GM15510 (cell line): ENCODE results near the gene ODAPH.
A peak's percentile ranks its signal among the peaks of the same experiment; 100 is the strongest.

Experiments used
- POLR2A ChIP-seq: IDR thresholded peaks from 3 replicates; pipeline ENCODE4 v1.6.1; 2011; ENCODE audit warnings: borderline replicate concordance; ENCODE audit not compliant: insufficient read length; ENCODE audit errors: extremely low read depth

Gene ODAPH, protein sequence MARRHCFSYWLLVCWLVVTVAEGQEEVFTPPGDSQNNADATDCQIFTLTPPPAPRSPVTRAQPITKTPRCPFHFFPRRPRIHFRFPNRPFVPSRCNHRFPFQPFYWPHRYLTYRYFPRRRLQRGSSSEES

DNA sequence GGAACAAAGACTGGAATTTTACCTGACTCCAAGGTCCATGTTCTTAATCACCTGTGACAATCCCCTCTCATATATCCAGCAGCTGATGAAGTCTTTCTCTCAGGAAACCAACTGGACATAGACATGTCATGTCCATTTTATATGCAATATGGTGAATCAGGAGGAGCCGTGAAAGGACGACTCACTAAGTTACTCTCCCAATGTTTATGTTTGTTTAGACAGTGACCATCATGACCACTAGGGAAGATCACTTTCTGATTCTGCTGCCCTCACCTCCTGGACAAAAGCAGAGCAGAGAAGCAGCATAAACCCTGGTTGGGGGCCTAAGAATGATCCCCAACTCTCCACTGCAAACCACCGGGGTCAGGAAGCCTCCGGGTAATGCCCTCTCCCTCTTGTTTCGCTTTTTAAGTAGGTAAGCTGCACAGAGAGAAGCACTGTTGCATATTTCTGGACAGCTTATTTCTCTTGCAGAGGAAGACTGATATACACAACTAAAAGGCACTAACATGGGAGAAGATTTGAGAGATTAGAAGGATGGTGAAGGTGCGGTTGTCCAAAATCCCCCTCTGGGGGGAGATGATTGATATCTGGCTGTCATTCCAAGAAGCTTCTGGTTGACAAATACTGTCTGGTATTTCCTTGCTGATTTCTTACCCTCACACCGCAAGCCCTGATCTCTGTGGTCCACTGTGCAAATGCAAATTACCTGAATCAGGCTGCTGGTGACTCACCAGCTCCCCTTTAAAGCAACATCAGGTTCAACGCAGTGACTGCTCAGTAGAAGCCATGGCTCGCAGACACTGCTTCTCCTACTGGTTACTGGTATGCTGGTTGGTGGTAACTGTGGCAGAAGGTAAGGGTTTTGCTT lies at the start of gene ODAPH:
TSS of gene ODAPH (plus strand) at position 773 of the 871 bp plus-strand sequence. CDS start at position 790, 17 bp downstream.
- no peak for TF ChIP-seq POLR2A

DNA sequence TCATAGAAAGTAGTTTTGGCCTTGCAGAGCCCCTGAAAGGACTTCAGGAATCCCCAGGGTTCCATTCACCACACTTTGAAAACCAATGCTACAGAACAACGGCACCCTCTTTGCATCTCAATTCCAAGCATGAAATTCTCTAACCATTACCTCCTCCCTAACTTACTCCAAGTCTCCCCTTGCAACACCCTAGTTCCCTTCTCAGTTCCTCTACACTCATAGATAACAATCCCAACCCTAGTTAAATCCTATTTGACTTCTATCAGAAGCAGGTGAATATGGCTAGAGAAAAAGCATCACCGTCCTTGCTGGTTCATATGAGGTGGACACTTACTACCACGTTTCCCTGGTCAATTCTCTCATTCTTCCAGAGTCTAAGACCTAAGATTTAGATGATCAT lies 44.0 kb upstream of the ODAPH start:
- no peak for TF ChIP-seq POLR2A

DNA sequence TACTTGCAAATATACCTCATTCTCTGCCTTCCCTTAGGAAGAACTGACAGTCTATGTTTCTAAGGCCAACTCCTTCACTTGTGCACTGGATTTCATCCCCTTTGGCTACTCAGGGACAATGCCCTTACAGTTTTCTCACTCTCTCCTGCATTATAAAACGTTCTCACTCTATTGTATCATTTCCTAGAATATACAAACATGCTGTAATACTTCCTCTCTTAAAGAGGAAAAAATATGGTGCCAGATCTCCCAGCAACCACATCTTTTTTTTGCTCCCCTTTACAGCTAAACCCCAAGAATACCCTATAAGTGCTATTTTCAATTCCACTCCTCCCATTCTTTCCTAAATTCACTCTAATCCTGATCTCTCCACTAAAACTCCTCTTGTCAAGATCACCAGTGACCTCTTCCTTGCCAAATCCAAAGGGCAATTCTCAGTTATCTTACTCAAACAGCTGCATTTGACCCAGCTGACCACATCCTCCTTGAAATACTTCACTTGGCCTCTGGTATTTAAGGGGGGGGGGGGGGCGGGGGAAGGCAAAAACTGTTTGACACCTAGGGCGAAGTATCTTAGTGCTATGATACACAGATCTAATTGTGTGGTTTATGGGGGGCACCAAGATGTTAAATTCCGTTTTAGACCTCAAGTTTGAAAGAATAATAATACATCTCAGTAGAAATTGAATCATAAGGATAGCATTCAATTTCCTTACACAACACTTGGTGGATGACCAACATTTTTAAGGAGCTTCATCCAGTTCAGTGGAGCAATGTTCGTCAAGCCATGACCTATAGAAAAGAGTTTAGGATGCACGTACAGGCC lies 43.3 kb upstream of the ODAPH start:
- no peak for TF ChIP-seq POLR2A

DNA sequence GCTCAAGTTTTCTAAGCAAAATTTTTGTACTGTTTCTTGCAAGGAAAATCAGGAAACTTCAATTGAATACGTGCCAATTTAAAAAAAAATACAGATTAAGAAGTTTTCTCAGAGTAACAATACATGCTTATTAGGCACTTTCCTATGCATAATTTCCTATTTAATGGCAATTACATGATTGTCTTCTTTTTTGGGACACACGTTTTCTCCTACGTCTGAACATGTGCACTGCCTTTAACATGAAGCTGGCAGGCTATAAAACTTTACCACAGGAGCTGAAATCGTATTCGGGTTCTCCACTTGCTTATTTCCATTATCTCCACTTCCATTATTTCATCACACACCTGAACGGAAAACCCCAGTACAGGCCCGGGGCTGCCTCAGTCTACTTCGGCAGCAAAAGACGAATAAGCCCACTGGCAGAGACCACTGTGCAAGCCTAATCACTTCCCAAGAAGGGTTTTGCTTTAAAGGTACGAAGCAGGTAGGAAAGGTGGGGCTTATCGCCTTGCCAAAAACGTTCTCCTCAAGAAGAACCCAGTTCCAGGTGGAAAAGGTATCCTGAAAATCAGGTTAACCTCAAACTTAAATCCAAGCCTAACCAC lies 42.2 kb upstream of the ODAPH start:
- no peak for TF ChIP-seq POLR2A

DNA sequence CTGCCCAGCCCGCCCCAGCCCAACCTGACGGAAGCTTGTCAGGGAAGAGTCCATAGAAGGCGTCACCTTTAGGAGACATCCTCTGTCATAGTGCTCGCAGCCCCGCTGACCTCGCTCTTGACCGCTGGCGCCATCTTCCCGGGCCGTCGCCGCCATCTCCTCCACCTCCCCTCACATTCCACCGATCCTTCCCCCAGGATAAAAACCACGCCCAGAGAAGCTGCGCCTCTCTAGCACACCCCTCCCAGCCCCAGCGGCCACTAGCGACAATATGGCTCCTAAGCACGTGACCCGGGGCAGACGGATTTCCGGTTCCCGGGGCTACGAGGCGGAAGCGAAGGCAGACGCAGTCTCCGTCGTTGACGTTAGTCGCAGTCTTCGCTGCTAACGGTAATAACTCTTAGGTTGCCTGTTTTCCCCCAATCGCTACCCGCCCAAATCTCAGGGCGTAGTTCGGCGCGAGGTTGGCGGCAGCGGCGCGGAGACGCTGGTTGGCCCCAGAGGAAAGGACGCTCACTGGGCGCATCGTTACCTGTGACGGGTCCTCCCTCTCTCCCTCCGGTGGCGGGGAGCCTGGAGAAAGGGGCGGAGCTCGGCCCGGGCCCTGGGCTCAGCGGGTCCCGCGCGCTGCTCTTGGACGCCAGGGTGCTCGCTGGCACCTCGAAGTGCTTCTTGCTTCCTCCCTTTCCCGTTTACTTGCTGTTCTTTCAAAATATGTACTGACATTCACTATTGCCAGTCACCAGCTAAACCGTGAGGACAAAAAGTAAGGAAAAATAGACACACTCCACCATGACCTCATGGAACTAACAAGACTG lies 41.5 kb upstream of the ODAPH start, which contains the start of the genes RCHY1 and THAP6:
TSS of gene RCHY1 (minus strand) at position 273 of the 818 bp plus-strand sequence. CDS start at position 156, 117 bp downstream.
TSS of gene THAP6 (plus strand) at position 343 of the 818 bp plus-strand sequence. CDS start 980 bp downstream, outside the sequence.
- peak; percentile 92 for TF ChIP-seq POLR2A

DNA sequence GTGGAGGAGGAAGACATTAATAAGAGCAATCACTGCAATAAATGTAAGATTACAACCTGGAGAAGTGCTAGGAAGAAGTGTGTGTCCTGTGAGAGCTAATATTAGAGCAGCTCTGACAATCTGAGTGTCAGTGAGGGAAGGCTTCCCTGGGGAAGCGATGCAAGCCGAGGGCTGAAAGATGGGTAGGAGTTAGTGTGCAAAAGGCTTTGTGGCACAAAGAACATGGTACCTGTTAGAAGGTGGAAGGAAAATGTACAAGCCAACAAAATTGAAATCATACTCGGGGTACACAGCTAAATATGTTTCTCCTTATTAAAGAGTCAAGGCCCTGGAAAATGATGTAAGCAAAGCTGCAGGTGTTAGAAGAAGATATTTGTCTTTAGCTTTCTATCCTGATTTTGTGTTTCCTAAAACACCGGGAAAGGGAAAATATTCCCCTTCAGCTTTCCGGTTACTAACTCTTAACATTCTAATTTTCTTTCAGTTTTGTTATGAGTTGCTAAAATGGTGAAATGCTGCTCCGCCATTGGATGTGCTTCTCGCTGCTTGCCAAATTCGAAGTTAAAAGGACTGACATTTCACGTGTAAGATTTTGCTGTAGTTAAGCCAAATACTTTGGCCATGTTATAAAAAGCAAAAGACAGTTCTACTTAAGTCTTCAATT lies 40.8 kb upstream of the ODAPH start:
- TF ChIP-seq POLR2A = no peak

DNA sequence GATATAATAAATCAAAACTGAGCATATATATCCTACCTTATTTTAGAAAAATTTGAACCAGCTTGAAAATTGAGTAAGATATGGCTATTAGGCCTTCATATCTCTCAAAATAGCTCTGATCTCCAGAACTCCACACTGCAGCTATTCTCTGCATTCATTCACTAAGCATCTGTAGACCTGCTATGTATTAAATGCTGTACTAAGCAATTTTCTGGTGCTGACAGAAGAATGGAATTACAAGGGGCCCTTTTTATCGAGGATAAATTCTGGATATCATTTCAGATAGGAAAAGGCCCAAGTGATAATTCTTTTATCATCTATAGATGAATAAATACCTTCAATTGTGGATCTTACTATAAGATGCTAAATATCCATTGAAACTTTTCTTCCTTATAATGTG lies 39.7 kb upstream of the ODAPH start:
- no peak for TF ChIP-seq POLR2A

DNA sequence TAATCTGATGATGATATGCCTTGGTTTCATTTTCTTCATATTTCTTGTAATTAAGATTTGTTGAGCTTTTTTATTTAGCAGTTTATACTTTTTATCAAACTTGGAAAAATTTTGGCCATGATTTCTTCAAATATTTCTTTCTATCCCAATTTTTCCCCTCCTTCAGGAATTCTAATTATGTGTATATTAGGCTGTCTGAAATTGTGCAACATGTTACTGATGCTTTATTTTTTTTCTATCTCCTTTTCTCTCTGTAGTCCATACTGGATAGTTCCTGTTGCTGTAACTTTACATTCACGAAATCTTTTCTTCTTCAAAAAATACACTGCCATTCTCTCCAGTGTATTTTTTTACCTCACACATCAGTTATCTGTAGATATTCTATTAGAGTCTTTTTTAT lies 30.8 kb upstream of the ODAPH start:
- TF ChIP-seq POLR2A = no peak

DNA sequence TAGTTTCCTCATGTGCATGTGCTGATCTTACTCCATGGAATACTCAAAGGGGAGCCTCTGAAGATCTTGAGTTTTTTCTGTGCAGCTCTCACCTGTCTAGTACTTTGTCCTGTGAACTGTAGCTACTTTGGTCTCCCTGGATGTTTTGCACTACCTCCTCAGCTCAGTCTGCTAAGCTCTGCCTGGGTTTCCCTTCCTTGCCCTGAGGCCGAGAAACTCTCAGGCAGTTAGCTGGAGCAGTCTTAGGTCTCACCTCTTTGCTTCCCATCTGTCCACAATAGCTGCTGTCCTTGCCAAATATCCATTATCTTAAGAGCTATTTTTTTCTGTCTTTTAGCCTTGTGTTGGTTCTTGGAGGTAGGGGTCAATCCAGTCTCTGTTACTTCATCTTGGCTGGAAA lies 30.0 kb upstream of the ODAPH start:
- no peak for TF ChIP-seq POLR2A

DNA sequence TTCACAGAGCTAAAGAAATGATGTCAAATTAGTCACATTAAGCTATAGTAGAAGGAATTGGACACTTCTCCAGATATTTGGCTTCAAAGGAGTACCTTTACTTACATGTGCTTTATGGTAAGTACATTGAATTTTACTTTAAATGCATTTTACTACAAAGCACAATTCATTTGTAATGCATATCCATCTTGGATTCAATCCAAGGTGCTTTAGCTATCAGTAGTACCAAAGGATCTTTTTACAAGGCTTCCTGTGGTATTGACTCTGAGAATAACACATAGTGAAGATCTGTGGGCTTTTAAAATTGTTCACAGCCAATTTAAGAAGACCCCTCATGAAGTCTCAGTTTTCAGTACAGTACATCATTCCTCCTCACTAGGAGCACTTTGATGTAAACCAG lies 28.4 kb upstream of the ODAPH start:
- TF ChIP-seq POLR2A = no peak

DNA sequence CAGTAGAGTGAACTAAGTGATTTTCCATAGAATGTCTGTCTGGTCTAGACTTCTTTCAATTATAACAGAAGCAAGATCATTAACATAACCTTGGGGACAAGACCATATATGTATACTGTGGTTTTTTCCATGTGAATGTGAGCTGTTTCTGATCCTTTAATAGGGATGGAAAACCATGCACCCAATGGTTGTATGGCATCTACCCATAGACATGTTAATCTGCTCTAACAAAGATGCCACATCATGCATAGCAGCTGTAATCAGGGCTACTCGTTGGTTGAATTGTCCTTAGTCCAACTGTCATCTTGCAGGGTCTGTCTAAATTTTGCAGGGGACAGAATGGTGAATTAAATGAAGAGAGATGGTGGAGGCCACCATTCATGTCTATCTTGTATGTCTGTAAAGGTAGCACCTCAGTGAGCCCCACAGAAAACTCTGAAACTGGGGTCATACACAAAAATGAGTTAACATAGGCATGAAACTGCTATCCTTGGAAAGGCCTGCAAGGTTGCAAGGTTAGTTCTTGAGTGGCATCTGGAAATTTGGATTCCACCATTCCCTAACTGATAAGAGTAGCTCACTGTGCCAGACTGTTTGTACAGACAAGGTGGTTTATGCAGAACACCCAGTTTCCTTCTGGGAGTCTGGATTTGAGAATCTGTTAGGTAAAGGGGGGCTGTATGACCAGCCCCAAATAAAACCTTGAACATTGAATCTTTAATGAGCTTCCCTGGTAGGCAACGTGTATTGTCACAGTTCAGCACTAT lies 25.1 kb upstream of the ODAPH start:
- TF ChIP-seq POLR2A = no peak

DNA sequence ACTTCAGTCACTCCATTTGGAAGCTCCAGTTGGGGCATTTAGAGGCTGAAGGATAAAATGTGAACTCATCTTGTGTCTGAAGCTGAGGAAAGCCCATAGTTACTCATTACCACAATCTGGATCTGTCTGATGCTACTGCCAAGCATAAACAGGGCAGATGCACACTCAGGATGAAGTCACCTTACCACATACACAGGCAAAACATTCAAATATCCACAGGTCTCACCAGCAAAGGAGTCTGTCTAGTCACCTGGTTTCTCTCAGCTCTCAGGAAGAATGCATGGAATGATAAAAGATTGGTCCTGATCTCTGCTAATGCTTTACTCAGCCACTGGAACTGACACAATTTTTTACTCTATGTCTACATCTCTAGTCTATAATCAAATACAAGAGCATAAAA lies 13.0 kb upstream of the ODAPH start:
- no peak for TF ChIP-seq POLR2A

DNA sequence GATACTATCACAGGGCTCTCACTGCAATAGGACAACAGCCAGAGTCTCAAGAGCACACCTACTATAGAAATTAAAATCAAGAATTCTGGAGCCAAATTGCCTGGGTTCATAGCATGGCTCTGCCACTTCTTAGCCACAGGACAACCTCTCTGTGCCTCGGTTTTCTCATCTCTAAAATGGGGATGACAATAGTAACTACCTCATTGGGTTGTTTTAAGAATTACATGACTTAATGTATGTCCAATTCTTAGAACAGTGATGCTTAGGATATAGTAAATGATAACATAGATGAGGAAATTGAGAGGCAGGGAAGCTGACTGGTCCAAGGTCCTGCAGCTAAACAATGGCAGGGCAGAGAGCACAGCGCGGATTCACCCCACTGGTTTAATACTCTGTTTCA lies 11.0 kb upstream of the ODAPH start:
- no peak for TF ChIP-seq POLR2A
